ENCODE results near the gene TREX2. TPM values are rescaled to one million over a fixed set of nuclear protein-coding genes. Genes with fewer than 3 reads are reported as not detected.

Gene TREX2
- total and polyA plus RNA-seq, 10 of the 15 experiments (the other 5 are each of a cell fraction or from before 2014, with no cell fraction given) = 0.09 to 0.97 (median 0.60) TPM; not detected in 3

DNA sequence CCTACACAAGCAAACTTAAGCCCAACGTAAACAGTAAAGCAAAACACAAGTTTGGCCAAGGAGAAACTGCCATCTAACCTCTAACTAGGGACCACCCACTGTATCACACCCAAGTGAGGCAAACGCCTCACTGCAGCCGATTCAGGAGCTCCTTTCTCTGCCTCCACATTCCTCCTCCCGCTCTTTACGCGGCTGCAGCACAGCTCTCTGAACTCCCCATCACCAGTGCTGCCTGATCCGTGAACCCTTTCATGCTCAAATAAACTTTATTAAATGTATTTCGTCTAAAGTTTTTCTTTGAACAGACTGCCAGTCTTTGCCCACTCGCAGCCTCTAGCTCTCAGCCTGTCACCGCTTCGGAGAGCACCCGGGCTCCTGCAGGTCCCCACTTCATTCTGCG, 51.2 kb downstream of the TREX2 start:
- POLR2A ChIA-PET = no interaction called here

More for the DNA sequence above, 51.2 kb downstream of the TREX2 start:
- Histone ChIP-seq H3K9me3 (replicated peaks; ENCODE audit: control insufficient read depth, insufficient read depth, low read length) (no peaks in the 10 kb centered on the region; the same call in 2 of the 3 replicates), H3K4me3 (no peak overlapping the region), H3K79me2 (ENCODE audit: control insufficient read depth, insufficient read depth, low read length) (no peaks in the 10 kb centered on the region), H4K20me1 (ENCODE audit: control insufficient read depth, insufficient read depth) (no peaks in the 10 kb centered on the region), H2AFZ (ENCODE audit: control insufficient read depth, low read depth, low read length) (no peak overlapping the region), H3K9ac (ENCODE audit: control insufficient read depth, insufficient read depth, low read length) (no peak overlapping the region), H3K27ac (ENCODE audit: control insufficient read depth, insufficient read depth) (no peak overlapping the region), H3K27me3 (replicated peaks in 1 of 2; ENCODE audit: control insufficient read depth in 2 of 2, insufficient read depth in 2 of 2, low read length in 1 of 2) (no peaks in the 10 kb centered on the region; a peak in 1 of 4 replicates), H3K4me2 (ENCODE audit: control insufficient read depth, insufficient read depth) (no peak overlapping the region), H3K4me1 (ENCODE audit: control insufficient read depth, insufficient read depth, low read length) (no peaks in the 10 kb centered on the region), H3K36me3 (ENCODE audit: control insufficient read depth in 2 of 2, insufficient read depth in 2 of 2, low read length in 1 of 2) (no peaks in the 10 kb centered on the region)
- DNase-seq (ENCODE audit: low read depth, low spot score) = no peak
- CTCF ChIA-PET = no interaction called here
- in situ Hi-C loops (cut with MboI) = no loop called here
- 51% methylated on average over 13 of the region's 13 CpGs for WGBS (ENCODE audit: insufficient coverage, insufficient replicate concordance, low lambda C conversion rate, missing lambda C conversion rate)
- no peak for TF ChIP-seq EZH2 (IDR thresholded peaks at IDR 0.05; ENCODE audit: borderline replicate concordance, control insufficient read depth, low read depth, low read length)
- TF ChIP-seq RELA (IDR thresholded peaks at IDR 0.05; ENCODE audit: borderline replicate concordance, partially characterized antibody) = no peak
- TF ChIP-seq CREB1 (IDR thresholded peaks at IDR 0.05; ENCODE audit: low read depth) = no peak
- no peak for TF ChIP-seq REST (IDR thresholded peaks at IDR 0.05; ENCODE audit: low read depth, low read length)
- TF ChIP-seq POLR2AphosphoS2 (IDR thresholded peaks at IDR 0.05; ENCODE audit: low read depth, low read length) = no peak
- TF ChIP-seq IRF5 (IDR thresholded peaks at IDR 0.05; ENCODE audit: borderline replicate concordance) = no peak
- RAD21 ChIA-PET (ENCODE audit: unreplicated experiment) = no interaction called here
- intact Hi-C loops (cut with micrococcal nuclease; ENCODE audit: unreplicated experiment) = no loop called here
- SMC1A ChIA-PET (ENCODE audit: uncharacterized antibody, unreplicated experiment) = interaction anchor here (0.5 kb wide), 1 partner anchor 41 kb away, joined by 3 read pairs; no protein-coding TSS in a partner anchor
- FAIRE-seq = no peak
- no TSS peak for BruUV-seq (replicated peaks)
- no peak for ATAC-seq

Small RNA genes lying within 50 kb of the gene (small RNA-seq; reads per million reads assigned to genes)
- gene RN7SL667P = not detected

Other genes with a start within 250 kb of the TREX2 start
Only the 7 nearest of the 11 such genes appear.
- not detected in 2 replicates for gene PNMA6F, start 124.3 kb downstream of the TREX2 start, total RNA-seq (2014; rRNA removed)
- gene PNMA6F, start 124.3 kb downstream of the TREX2 start, total RNA-seq (2014; rRNA removed; fragmentation: Illumina TruSeq; extraction: Trizol) = not detected in 2 replicates
- not detected in 2 replicates for gene PNMA6F, start 124.3 kb downstream of the TREX2 start, total RNA-seq (2021)
- not detected in 2 replicates for gene PNMA6F, start 124.3 kb downstream of the TREX2 start, polyA plus RNA-seq (2011; rRNA removed)
- gene PNMA6F, start 124.3 kb downstream of the TREX2 start, polyA plus RNA-seq (2014; fragmentation: Illumina TruSeq; extraction: Trizol) = not detected in 2 replicates
- gene PNMA6F, start 124.3 kb downstream of the TREX2 start, polyA plus RNA-seq (2014; fragmentation: Nextera tagmentation; extraction: Ambion mirVana) = not detected
- not detected in 2 replicates for gene PNMA6F, start 124.3 kb downstream of the TREX2 start, polyA plus RNA-seq (2014; rRNA removed)
- gene PNMA6F, start 124.3 kb downstream of the TREX2 start, polyA plus RNA-seq (2016; fragmentation: Nextera tagmentation; extraction: Ambion mirVana) = not detected
- gene ZNF275, start 111.9 kb downstream of the TREX2 start, total RNA-seq (2014; rRNA removed) = 6.5 and 6.7 TPM in 2 replicates
- gene ZNF275, start 111.9 kb downstream of the TREX2 start, total RNA-seq (2014; rRNA removed; fragmentation: Illumina TruSeq; extraction: Trizol) = 5.5 and 5.8 TPM in 2 replicates
- gene ZNF275, start 111.9 kb downstream of the TREX2 start, total RNA-seq (2021) = 11.3 TPM in 2 replicates
- gene ZNF275, start 111.9 kb downstream of the TREX2 start, polyA plus RNA-seq (2011; rRNA removed) = 16.9 and 17.4 TPM in 2 replicates
- 10.7 and 11.3 TPM in 2 replicates for gene ZNF275, start 111.9 kb downstream of the TREX2 start, polyA plus RNA-seq (2014; fragmentation: Illumina TruSeq; extraction: Trizol)
- gene ZNF275, start 111.9 kb downstream of the TREX2 start, polyA plus RNA-seq (2014; fragmentation: Nextera tagmentation; extraction: Ambion mirVana) = 1 to 10 TPM; 1.3 to 1.9 TPM
- 9.2 and 9.7 TPM in 2 replicates for gene ZNF275, start 111.9 kb downstream of the TREX2 start, polyA plus RNA-seq (2014; rRNA removed)
- 1 to 10 TPM; 5.5 to 5.6 TPM for gene ZNF275, start 111.9 kb downstream of the TREX2 start, polyA plus RNA-seq (2016; fragmentation: Nextera tagmentation; extraction: Ambion mirVana)
- gene PNMA6E, start 44.7 kb downstream of the TREX2 start, total RNA-seq (2014; rRNA removed) = not detected in 2 replicates
- gene PNMA6E, start 44.7 kb downstream of the TREX2 start, total RNA-seq (2014; rRNA removed; fragmentation: Illumina TruSeq; extraction: Trizol) = not detected in 2 replicates
- gene PNMA6E, start 44.7 kb downstream of the TREX2 start, total RNA-seq (2021) = not detected in 2 replicates
- not detected in 2 replicates for gene PNMA6E, start 44.7 kb downstream of the TREX2 start, polyA plus RNA-seq (2011; rRNA removed)
- not detected in 2 replicates for gene PNMA6E, start 44.7 kb downstream of the TREX2 start, polyA plus RNA-seq (2014; fragmentation: Illumina TruSeq; extraction: Trizol)
- not detected for gene PNMA6E, start 44.7 kb downstream of the TREX2 start, polyA plus RNA-seq (2014; fragmentation: Nextera tagmentation; extraction: Ambion mirVana)
- not detected in 2 replicates for gene PNMA6E, start 44.7 kb downstream of the TREX2 start, polyA plus RNA-seq (2014; rRNA removed)
- not detected for gene PNMA6E, start 44.7 kb downstream of the TREX2 start, polyA plus RNA-seq (2016; fragmentation: Nextera tagmentation; extraction: Ambion mirVana)
- 0.06 and 0.11 TPM in 2 replicates for gene ZFP92, start 34.6 kb downstream of the TREX2 start, total RNA-seq (2014; rRNA removed)
- 0.09 and 0.14 TPM in 2 replicates for gene ZFP92, start 34.6 kb downstream of the TREX2 start, total RNA-seq (2014; rRNA removed; fragmentation: Illumina TruSeq; extraction: Trizol)
- 0.13 and 0.31 TPM in 2 replicates for gene ZFP92, start 34.6 kb downstream of the TREX2 start, total RNA-seq (2021)
- 1.4 and 1.6 TPM in 2 replicates for gene ZFP92, start 34.6 kb downstream of the TREX2 start, polyA plus RNA-seq (2011; rRNA removed)
- 0.16 and 0.27 TPM in 2 replicates for gene ZFP92, start 34.6 kb downstream of the TREX2 start, polyA plus RNA-seq (2014; fragmentation: Illumina TruSeq; extraction: Trizol)
- under 1 TPM; 0.02 to 0.03 TPM for gene ZFP92, start 34.6 kb downstream of the TREX2 start, polyA plus RNA-seq (2014; fragmentation: Nextera tagmentation; extraction: Ambion mirVana)
- 0.09 and 0.19 TPM in 2 replicates for gene ZFP92, start 34.6 kb downstream of the TREX2 start, polyA plus RNA-seq (2014; rRNA removed)
- gene ZFP92, start 34.6 kb downstream of the TREX2 start, polyA plus RNA-seq (2016; fragmentation: Nextera tagmentation; extraction: Ambion mirVana) = not detected
- gene HAUS7, start 24.5 kb upstream of the TREX2 start, total RNA-seq (2014; rRNA removed) = 20.5 and 26.2 TPM in 2 replicates
- 22.1 and 22.7 TPM in 2 replicates for gene HAUS7, start 24.5 kb upstream of the TREX2 start, total RNA-seq (2014; rRNA removed; fragmentation: Illumina TruSeq; extraction: Trizol)
- 40.5 and 44.5 TPM in 2 replicates for gene HAUS7, start 24.5 kb upstream of the TREX2 start, total RNA-seq (2021)
- gene HAUS7, start 24.5 kb upstream of the TREX2 start, polyA plus RNA-seq (2011; rRNA removed) = 12.7 and 20.3 TPM in 2 replicates
- 8.0 and 16.6 TPM in 2 replicates for gene HAUS7, start 24.5 kb upstream of the TREX2 start, polyA plus RNA-seq (2014; fragmentation: Illumina TruSeq; extraction: Trizol)
- 10 to 100 TPM in 1 of 2 experiments, 1 to 10 TPM in 1; 6.7 to 15.6 TPM for gene HAUS7, start 24.5 kb upstream of the TREX2 start, polyA plus RNA-seq (2014; fragmentation: Nextera tagmentation; extraction: Ambion mirVana)
- 36.5 and 45.2 TPM in 2 replicates for gene HAUS7, start 24.5 kb upstream of the TREX2 start, polyA plus RNA-seq (2014; rRNA removed)
- gene HAUS7, start 24.5 kb upstream of the TREX2 start, polyA plus RNA-seq (2016; fragmentation: Nextera tagmentation; extraction: Ambion mirVana) = 10 to 100 TPM; 61.0 to 63.3 TPM
- not detected in 2 replicates for gene BGN, start 48.9 kb upstream of the TREX2 start, total RNA-seq (2014; rRNA removed)
- gene BGN, start 48.9 kb upstream of the TREX2 start, total RNA-seq (2014; rRNA removed; fragmentation: Illumina TruSeq; extraction: Trizol) = not detected in 2 replicates
- gene BGN, start 48.9 kb upstream of the TREX2 start, total RNA-seq (2021) = 0.18 and 0.27 TPM in 2 replicates
- gene BGN, start 48.9 kb upstream of the TREX2 start, polyA plus RNA-seq (2011; rRNA removed) = not detected in 2 replicates
- gene BGN, start 48.9 kb upstream of the TREX2 start, polyA plus RNA-seq (2014; fragmentation: Illumina TruSeq; extraction: Trizol) = not detected in 2 replicates
- gene BGN, start 48.9 kb upstream of the TREX2 start, polyA plus RNA-seq (2014; fragmentation: Nextera tagmentation; extraction: Ambion mirVana) = not detected
- not detected in 2 replicates for gene BGN, start 48.9 kb upstream of the TREX2 start, polyA plus RNA-seq (2014; rRNA removed)
- gene BGN, start 48.9 kb upstream of the TREX2 start, polyA plus RNA-seq (2016; fragmentation: Nextera tagmentation; extraction: Ambion mirVana) = under 1 TPM; 0.06 to 0.12 TPM
- gene ATP2B3, start 71.6 kb upstream of the TREX2 start, total RNA-seq (2014; rRNA removed) = not detected in 2 replicates
- not detected in 2 replicates for gene ATP2B3, start 71.6 kb upstream of the TREX2 start, total RNA-seq (2014; rRNA removed; fragmentation: Illumina TruSeq; extraction: Trizol)
- gene ATP2B3, start 71.6 kb upstream of the TREX2 start, total RNA-seq (2021) = not detected in 2 replicates
- gene ATP2B3, start 71.6 kb upstream of the TREX2 start, polyA plus RNA-seq (2011; rRNA removed) = not detected in 2 replicates
- gene ATP2B3, start 71.6 kb upstream of the TREX2 start, polyA plus RNA-seq (2014; fragmentation: Illumina TruSeq; extraction: Trizol) = not detected in 2 replicates
- gene ATP2B3, start 71.6 kb upstream of the TREX2 start, polyA plus RNA-seq (2014; fragmentation: Nextera tagmentation; extraction: Ambion mirVana) = not detected
- 0.01 TPM in 2 replicates for gene ATP2B3, start 71.6 kb upstream of the TREX2 start, polyA plus RNA-seq (2014; rRNA removed)
- gene ATP2B3, start 71.6 kb upstream of the TREX2 start, polyA plus RNA-seq (2016; fragmentation: Nextera tagmentation; extraction: Ambion mirVana) = not detected